Measurements from ENCODE around the gene BAZ2B. TPM values are rescaled to one million over a fixed set of nuclear protein-coding genes. Genes with fewer than 3 reads are reported as not detected.

Gene BAZ2B
- total and polyA plus RNA-seq, 4 donors: 18.3 to 266 (median 39.5) TPM

DNA sequence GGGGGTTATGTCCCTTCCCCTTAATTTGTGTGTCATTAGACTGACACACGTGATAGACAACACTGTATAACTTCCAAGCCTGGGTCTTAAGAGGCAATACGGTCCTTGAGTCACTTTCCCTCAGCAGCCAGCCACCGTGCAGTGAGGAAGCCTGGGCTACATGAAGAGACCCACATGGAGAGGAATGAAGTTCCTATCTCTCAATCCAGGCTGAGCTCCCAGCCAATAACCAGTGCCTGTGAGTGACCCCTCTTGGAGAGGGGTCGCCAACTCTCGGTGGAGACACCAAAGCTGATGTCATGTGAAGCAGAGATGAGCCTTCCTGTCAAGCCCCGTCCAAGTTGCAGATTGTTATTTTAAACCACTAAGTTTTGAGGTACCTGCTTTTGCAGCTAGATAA is 324.2 kb downstream of the BAZ2B start:
- Histone ChIP-seq H3K4me3 (no peak overlapping the region), H3K36me3 (ENCODE audit: control insufficient read depth in 4 of 4, insufficient read depth in 4 of 4, low read length in 4 of 4) (no peaks in the 10 kb centered on the region), H3K27ac (ENCODE audit: low read depth in 1 of 2, low read length in 1 of 2) (no peak overlapping the region), H3K27me3 (ENCODE audit: control insufficient read depth in 3 of 3, insufficient read depth in 3 of 3, low read length in 2 of 3) (no peaks in the 10 kb centered on the region), H3K4me1 (ENCODE audit: control insufficient read depth in 5 of 5, insufficient read depth in 5 of 5, low read length in 5 of 5) (peaks cover 0 to 8% (median 2%) of the 10 kb centered on the region in 5 donors), H3K9me3 (ENCODE audit: control insufficient read depth in 4 of 4, insufficient read depth in 3 of 4, low read length in 3 of 4) (no peaks in the 10 kb centered on the region), H3K9ac (ENCODE audit: insufficient read depth in 1 of 2, low read length in 2 of 2) (no peak overlapping the region)
- 70 to 82% methylated on average over 6 of the region's 6 CpGs for WGBS, 2 donors
- DNase-seq (no peak), ATAC-seq (ENCODE audit: insufficient read depth, low FRiP score) (no peak)
- TF ChIP-seq CTCF (IDR thresholded peaks at IDR 0.05; ENCODE audit: control extremely low read depth, extremely low read depth): no peak

- H3K4me1 ChIP-seq (ENCODE audit: control insufficient read depth in 5 of 5, insufficient read depth in 5 of 5, low read length in 5 of 5): peaks cover 0 to 19% (median 3%) of the 10 kb centered on the region in 5 donors
- no peak overlapping the region for H3K9ac ChIP-seq (ENCODE audit: insufficient read depth in 1 of 2, low read length in 2 of 2)
- ATAC-seq (ENCODE audit: insufficient read depth, low FRiP score): no peak
- WGBS, 2 donors: 27 to 40% methylated on average over 7 of the region's 7 CpGs
- H3K4me3 ChIP-seq: no peak overlapping the region
- DNase-seq: peak in 2 of 3 donors; percentile 39 to 59
- no peaks in the 10 kb centered on the region for H3K27me3 ChIP-seq (ENCODE audit: control insufficient read depth in 3 of 3, insufficient read depth in 3 of 3, low read length in 2 of 3)
- H3K36me3 ChIP-seq (ENCODE audit: control insufficient read depth in 4 of 4, insufficient read depth in 4 of 4, low read length in 4 of 4): no peaks in the 10 kb centered on the region
- no peak for TF ChIP-seq CTCF (IDR thresholded peaks at IDR 0.05; ENCODE audit: control extremely low read depth, extremely low read depth)
- H3K27ac ChIP-seq (ENCODE audit: low read depth in 1 of 2, low read length in 1 of 2): no peak overlapping the region
- H3K9me3 ChIP-seq (ENCODE audit: control insufficient read depth in 4 of 4, insufficient read depth in 3 of 4, low read length in 3 of 4): no peaks in the 10 kb centered on the region
Observed at GRCh38 chr2:159290289-159290907, 325.9 kb downstream of the BAZ2B start.

DNA sequence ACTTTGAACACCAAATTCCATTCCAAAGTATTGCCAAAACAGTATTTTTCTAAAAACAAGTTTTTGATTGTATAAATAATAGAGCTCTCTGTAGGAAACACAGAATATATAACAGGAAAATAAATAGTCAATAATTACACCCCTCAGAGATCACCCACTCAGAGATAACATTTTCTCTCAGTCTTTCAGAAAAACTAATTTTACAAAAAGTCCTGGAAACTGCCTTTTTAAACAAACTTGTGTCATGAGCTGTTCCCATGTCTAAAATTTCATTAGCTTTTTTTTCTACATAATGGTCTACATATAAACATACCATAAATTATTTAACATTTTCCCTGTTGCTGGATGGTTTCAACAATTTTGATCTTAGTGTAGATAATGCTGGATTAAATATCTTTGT is 328.6 kb downstream of the BAZ2B start:
- Histone ChIP-seq H3K9ac (ENCODE audit: insufficient read depth in 1 of 2, low read length in 2 of 2) (no peak overlapping the region), H3K4me3 (no peak overlapping the region), H3K36me3 (ENCODE audit: control insufficient read depth in 4 of 4, insufficient read depth in 4 of 4, low read length in 4 of 4) (peaks cover 0 to under 1% (median 0%) of the 10 kb centered on the region in 4 donors), H3K27me3 (ENCODE audit: control insufficient read depth in 3 of 3, insufficient read depth in 3 of 3, low read length in 2 of 3) (no peaks in the 10 kb centered on the region), H3K4me1 (ENCODE audit: control insufficient read depth in 5 of 5, insufficient read depth in 5 of 5, low read length in 5 of 5) (peaks cover 0 to 20% (median 6%) of the 10 kb centered on the region in 5 donors), H3K27ac (ENCODE audit: low read depth in 1 of 2, low read length in 1 of 2) (no peak overlapping the region), H3K9me3 (ENCODE audit: control insufficient read depth in 4 of 4, insufficient read depth in 3 of 4, low read length in 3 of 4) (no peaks in the 10 kb centered on the region)
- DNase-seq (no peak), ATAC-seq (ENCODE audit: insufficient read depth, low FRiP score) (no peak)
- no peak for TF ChIP-seq CTCF (IDR thresholded peaks at IDR 0.05; ENCODE audit: control extremely low read depth, extremely low read depth)
